Activated CD8-positive, alpha-beta memory T cell treated with anti-CD3 and anti-CD28 coated beads, Interleukin-2, amount 50 U/mL, for 24 hours (primary cell): Measurements from ENCODE around the gene CNTN6.
"Not testable (repeated sequence)": the region's sequence is repeated elsewhere in the genome, so short reads cannot be mapped to it uniquely, and the experiment has no call there.

ENCODE experiments used
- DNase-seq: peaks from one replicate; pipeline ENCODE4 v3.0.0-alpha.2; 2020; ENCODE audit errors: extremely low read depth

CNTN6 gene

GRCh38 chr3:1287815-1288214, 195.0 kb downstream of the CNTN6 start:
- no peak for DNase-seq

- DNase-seq = no peak
These were observed 196.1 kb downstream of the CNTN6 start for GRCh38 chr3:1288805-1289494.

- DNase-seq = no peak
These were observed 199.8 kb downstream of the CNTN6 start for GRCh38 chr3:1292571-1293071.

GRCh38 chr3:1294586-1294985, 201.8 kb downstream of the CNTN6 start:
- DNase-seq = no peak

- DNase-seq = no peak
These were observed 225.6 kb downstream of the CNTN6 start for GRCh38 chr3:1318296-1319005.

GRCh38 chr3:1326546-1326945, 233.7 kb downstream of the CNTN6 start:
- no peak for DNase-seq

GRCh38 chr3:1330107-1330506, 237.3 kb downstream of the CNTN6 start:
- no peak for DNase-seq

- no peak for DNase-seq
These were observed 253.6 kb downstream of the CNTN6 start for GRCh38 chr3:1346386-1346785.

- no peak for DNase-seq
These were observed 255.7 kb downstream of the CNTN6 start for GRCh38 chr3:1348547-1348946.

GRCh38 chr3:1350885-1351284, 258.1 kb downstream of the CNTN6 start:
- no peak for DNase-seq

GRCh38 chr3:1355691-1356090, 262.9 kb downstream of the CNTN6 start:
- DNase-seq = no peak

GRCh38 chr3:1356101-1356500, 263.3 kb downstream of the CNTN6 start:
- no peak for DNase-seq

GRCh38 chr3:1365528-1365927, 272.7 kb downstream of the CNTN6 start:
- no peak for DNase-seq

GRCh38 chr3:1374471-1374870, 281.6 kb downstream of the CNTN6 start:
- no peak for DNase-seq

GRCh38 chr3:1375145-1375544, 282.3 kb downstream of the CNTN6 start:
- DNase-seq = no peak

- DNase-seq = no peak
These were observed 288.3 kb downstream of the CNTN6 start for GRCh38 chr3:1380926-1381646.

GRCh38 chr3:1381647-1382036, 288.8 kb downstream of the CNTN6 start:
- no peak for DNase-seq

- DNase-seq = not testable (repeated sequence)
These were observed 294.6 kb downstream of the CNTN6 start for GRCh38 chr3:1387396-1387905.

- DNase-seq = no peak
These were observed 301.4 kb downstream of the CNTN6 start for GRCh38 chr3:1394188-1394587.

- no peak for DNase-seq
These were observed 307.7 kb downstream of the CNTN6 start for GRCh38 chr3:1400571-1400970.

- no peak for DNase-seq
These were observed 311.6 kb downstream of the CNTN6 start for GRCh38 chr3:1404270-1404962.

- DNase-seq = no peak
These were observed 313.4 kb downstream of the CNTN6 start for GRCh38 chr3:1406250-1406649.
